Measurements from ENCODE around the gene SEMA6B. TPM values are rescaled to one million over a fixed set of nuclear protein-coding genes. Genes with fewer than 3 reads are reported as not detected.

SEMA6B gene
- polyA plus RNA-seq, 1 donor (not counting 4 experiments of a cell fraction or from before 2014, with no cell fraction given), result 0.41 TPM

DNA sequence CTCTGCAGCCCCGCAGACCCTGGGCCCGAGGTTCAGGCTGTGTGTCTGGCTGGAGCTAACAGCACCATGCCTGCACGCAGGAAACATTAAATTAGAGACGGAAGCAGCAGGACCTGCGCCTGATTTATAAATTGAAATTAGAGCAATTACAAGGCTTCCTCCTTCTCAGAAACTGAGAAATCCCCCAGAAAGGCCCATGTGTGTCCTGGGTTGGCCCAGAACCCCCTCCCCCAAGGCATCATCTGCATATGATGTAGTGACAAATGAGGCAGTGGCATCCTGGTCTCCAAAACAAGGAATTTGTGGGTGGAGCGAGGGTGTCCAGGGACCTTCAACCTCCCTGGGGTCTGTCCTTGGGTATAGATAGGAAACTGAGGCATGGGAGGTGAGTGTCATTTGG, 27.2 kb upstream of the SEMA6B start:
- H3K4me1 ChIP-seq (ENCODE audit: control insufficient read depth, extremely low read depth, insufficient read depth, low read length), result peaks cover 5% of the 10 kb centered on the region

DNA sequence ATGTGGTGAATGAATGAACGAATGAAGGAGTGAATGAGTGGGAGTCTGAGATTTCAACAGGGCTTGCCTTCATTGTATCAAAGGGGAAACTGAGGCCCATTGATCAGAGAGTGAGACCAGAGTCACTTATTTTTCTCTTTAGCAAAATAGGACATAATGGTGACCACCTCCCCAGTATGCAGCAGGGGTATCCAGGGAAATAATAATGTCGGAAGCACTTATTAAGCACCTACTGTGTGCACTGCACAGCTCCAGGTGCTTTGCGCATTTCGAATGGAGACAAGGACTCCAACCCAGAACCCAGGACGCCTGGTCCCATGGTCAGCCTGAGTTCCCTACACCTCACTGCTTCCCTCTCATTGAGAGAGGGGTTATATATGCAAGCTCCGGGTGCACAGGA, 26.8 kb upstream of the SEMA6B start:
- Histone ChIP-seq H3K9me1 (ENCODE audit: control insufficient read depth, extremely low read depth, insufficient read depth, low read length) (no peaks in the 10 kb centered on the region), H3K27ac (ENCODE audit: control insufficient read depth, insufficient read depth, low read length) (no peak overlapping the region), H3K36me3 (ENCODE audit: control insufficient read depth in 2 of 2, extremely low read depth in 1 of 2, insufficient read depth in 2 of 2, low read length in 2 of 2) (no peaks in the 10 kb centered on the region), H3K4me1 (ENCODE audit: control insufficient read depth, extremely low read depth, insufficient read depth, low read length) (peaks cover 5% of the 10 kb centered on the region), H3K9me3 (ENCODE audit: control insufficient read depth, low read depth, low read length) (no peaks in the 10 kb centered on the region), H3K79me2 (ENCODE audit: control insufficient read depth, insufficient read depth, low read length) (no peaks in the 10 kb centered on the region), H3K4me3 (ENCODE audit: control insufficient read depth in 2 of 3, extremely low read depth in 1 of 3, insufficient read depth in 2 of 3, low read depth in 1 of 3, low read length in 3 of 3) (no peak overlapping the region), H3K9ac (ENCODE audit: control insufficient read depth, extremely low read depth, insufficient read depth, low read length) (no peak overlapping the region), H3K27me3 (ENCODE audit: control insufficient read depth, extremely low read depth, insufficient read depth, low read length) (peaks cover 18% of the 10 kb centered on the region), H2AFZ (ENCODE audit: control insufficient read depth, low read length) (no peak overlapping the region), H4K20me1 (ENCODE audit: control insufficient read depth, extremely low read depth, insufficient read depth, low read length) (no peaks in the 10 kb centered on the region), H3K4me2 (ENCODE audit: control insufficient read depth, extremely low read depth, insufficient read depth, low read depth, low read length) (no peak overlapping the region)
- dilution Hi-C loops (cut with MboI; ENCODE audit: extremely low pct_ligation_motif_present, low sequenced_read_pairs), result no loop called here
- no peak for DNase-seq (ENCODE audit: low read depth, low spot score)
- FAIRE-seq, result no peak
- TF ChIP-seq, protein P1, sequence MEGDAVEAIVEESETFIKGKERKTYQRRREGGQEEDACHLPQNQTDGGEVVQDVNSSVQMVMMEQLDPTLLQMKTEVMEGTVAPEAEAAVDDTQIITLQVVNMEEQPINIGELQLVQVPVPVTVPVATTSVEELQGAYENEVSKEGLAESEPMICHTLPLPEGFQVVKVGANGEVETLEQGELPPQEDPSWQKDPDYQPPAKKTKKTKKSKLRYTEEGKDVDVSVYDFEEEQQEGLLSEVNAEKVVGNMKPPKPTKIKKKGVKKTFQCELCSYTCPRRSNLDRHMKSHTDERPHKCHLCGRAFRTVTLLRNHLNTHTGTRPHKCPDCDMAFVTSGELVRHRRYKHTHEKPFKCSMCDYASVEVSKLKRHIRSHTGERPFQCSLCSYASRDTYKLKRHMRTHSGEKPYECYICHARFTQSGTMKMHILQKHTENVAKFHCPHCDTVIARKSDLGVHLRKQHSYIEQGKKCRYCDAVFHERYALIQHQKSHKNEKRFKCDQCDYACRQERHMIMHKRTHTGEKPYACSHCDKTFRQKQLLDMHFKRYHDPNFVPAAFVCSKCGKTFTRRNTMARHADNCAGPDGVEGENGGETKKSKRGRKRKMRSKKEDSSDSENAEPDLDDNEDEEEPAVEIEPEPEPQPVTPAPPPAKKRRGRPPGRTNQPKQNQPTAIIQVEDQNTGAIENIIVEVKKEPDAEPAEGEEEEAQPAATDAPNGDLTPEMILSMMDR (optimal IDR thresholded peaks at IDR 0.05 in 1 of 3, IDR thresholded peaks at IDR 0.05 in 1 of 3, conservative IDR thresholded peaks at IDR 0.05 in 1 of 3; ENCODE audit: extremely low read depth in 1 of 3, insufficient read depth in 2 of 3, low read length in 3 of 3), result no peak
- no peak for TF ChIP-seq EZH2 (IDR thresholded peaks at IDR 0.05; ENCODE audit: low read length)

More for the DNA sequence above, 27.2 kb upstream of the SEMA6B start:
- no peaks in the 10 kb centered on the region for H3K79me2 ChIP-seq (ENCODE audit: control insufficient read depth, insufficient read depth, low read length)
- no peaks in the 10 kb centered on the region for H4K20me1 ChIP-seq (ENCODE audit: control insufficient read depth, extremely low read depth, insufficient read depth, low read length)
- TF ChIP-seq, protein P1 (optimal IDR thresholded peaks at IDR 0.05 in 1 of 3, IDR thresholded peaks at IDR 0.05 in 1 of 3, conservative IDR thresholded peaks at IDR 0.05 in 1 of 3; ENCODE audit: extremely low read depth in 1 of 3, insufficient read depth in 2 of 3, low read length in 3 of 3), result no peak
- TF ChIP-seq EZH2 (IDR thresholded peaks at IDR 0.05; ENCODE audit: low read length), result no peak
- no peaks in the 10 kb centered on the region for H3K9me1 ChIP-seq (ENCODE audit: control insufficient read depth, extremely low read depth, insufficient read depth, low read length)
- H3K4me3 ChIP-seq (ENCODE audit: control insufficient read depth in 2 of 3, extremely low read depth in 1 of 3, insufficient read depth in 2 of 3, low read depth in 1 of 3, low read length in 3 of 3), result no peak overlapping the region
- no peaks in the 10 kb centered on the region for H3K36me3 ChIP-seq (ENCODE audit: control insufficient read depth in 2 of 2, extremely low read depth in 1 of 2, insufficient read depth in 2 of 2, low read length in 2 of 2)
- no peak overlapping the region for H3K27ac ChIP-seq (ENCODE audit: control insufficient read depth, insufficient read depth, low read length)
- no peak overlapping the region for H2AFZ ChIP-seq (ENCODE audit: control insufficient read depth, low read length)
- dilution Hi-C loops (cut with MboI; ENCODE audit: extremely low pct_ligation_motif_present, low sequenced_read_pairs), result no loop called here
- H3K9ac ChIP-seq (ENCODE audit: control insufficient read depth, extremely low read depth, insufficient read depth, low read length), result no peak overlapping the region
- FAIRE-seq (no peak), DNase-seq (ENCODE audit: low read depth, low spot score) (no peak)
- H3K4me2 ChIP-seq (ENCODE audit: control insufficient read depth, extremely low read depth, insufficient read depth, low read depth, low read length), result no peak overlapping the region
- no peaks in the 10 kb centered on the region for H3K9me3 ChIP-seq (ENCODE audit: control insufficient read depth, low read depth, low read length)
- H3K27me3 ChIP-seq (ENCODE audit: control insufficient read depth, extremely low read depth, insufficient read depth, low read length), result peaks cover 18% of the 10 kb centered on the region

All from keratinocyte (primary cell).